SK-N-SH (cell line): ENCODE results near the gene FGGY. TPM values are rescaled to one million over a fixed set of nuclear protein-coding genes. Genes with fewer than 3 reads are reported as not detected.
A peak's percentile ranks its signal among the peaks of the same experiment; 100 is the strongest.
"Not testable (repeated sequence)": the region's sequence is repeated elsewhere in the genome, so short reads cannot be mapped to it uniquely, and the experiment has no call there.

Source experiments
- CTCF ChIA-PET: fragments of 300-600, 350-600 bp; formaldehyde crosslinking; extraction: SDS; loops from one replicate; lab custom pipeline; 2021; lab: Yijun Ruan, JAX
- POLR2A ChIA-PET: fragments of 350-600 bp; sonication (Branson Sonifier 250); formaldehyde crosslinking; extraction: SDS; loops from one replicate; lab custom pipeline; 2020; ENCODE audit warnings: antibody characterized with exemption, inconsistent platforms; lab: Yijun Ruan, JAX
- DNase-seq: peaks from one replicate; pipeline ENCODE4 v3.0.0; 2012
- H2AFZ ChIP-seq: fragments of 200-600 bp; sonication (generic); 2 replicates; pipeline ENCODE4 v1.8.1; 2016; ENCODE audit warnings: antibody characterized with exemption, mild to moderate bottlenecking, low read depth
- H3F3A ChIP-seq: fragments of 200-600 bp; sonication (generic); replicated peaks from 2 replicates; pipeline ENCODE3; 2016; ENCODE audit warnings: antibody characterized with exemption, mild to moderate bottlenecking; ENCODE audit not compliant: insufficient read depth
- H3K27ac ChIP-seq, 2 experiments: fragments of 200-500 bp in 1 of 2; fragments of 200-600 bp in 1 of 2; sonication (Bioruptor generic) in 1 of 2; sonication (generic), shearing (Covaris generic) in 1 of 2; 2 replicates each; pipeline versions ENCODE4 v1.5.1 to v1.6.1; 2014 to 2016; ENCODE audit warnings: low read depth in 2 of 2, inconsistent platforms in 1 of 2, low read length in 1 of 2, mild to moderate bottlenecking in 1 of 2, mixed read lengths in 1 of 2
- H3K27me3 ChIP-seq: fragments of 200-600 bp; sonication (generic), shearing (Covaris generic); 2 replicates; pipeline ENCODE4 v1.6.1; 2016; ENCODE audit warnings: mixed run types; ENCODE audit not compliant: insufficient read depth
- H3K36me3 ChIP-seq, 2 experiments: fragments of 200-500 bp in 1 of 2; fragments of 200-600 bp in 1 of 2; sonication (Bioruptor generic) in 1 of 2; sonication (generic) in 1 of 2; replicated peaks in 1 of 2; 2 replicates each; pipeline versions ENCODE3 to v1.5.1; 2014 to 2016; ENCODE audit warnings: low read length in 1 of 2, mild to moderate bottlenecking in 1 of 2; ENCODE audit not compliant: insufficient read depth in 2 of 2, control insufficient read depth in 1 of 2
- H3K4me1 ChIP-seq, 2 experiments: fragments of 200-500 bp in 1 of 2; fragments of 200-600 bp in 1 of 2; sonication (Bioruptor generic) in 1 of 2; sonication (generic), shearing (Covaris generic) in 1 of 2; 2 replicates each; pipeline versions ENCODE4 v1.5.1 to v1.6.1; 2014 to 2016; ENCODE audit warnings: low read depth in 1 of 2, low read length in 1 of 2, mixed run types in 1 of 2; ENCODE audit not compliant: insufficient read depth in 2 of 2, control insufficient read depth in 1 of 2
- H3K4me2 ChIP-seq: fragments of 200-600 bp; sonication (generic), shearing (Covaris generic); 2 replicates; pipeline ENCODE4 v1.6.1; 2017; ENCODE audit warnings: mixed run types
- H3K4me3 ChIP-seq, 2 experiments: fragments of 200-500 bp in 1 of 2; fragments of 200-600 bp in 1 of 2; sonication (Bioruptor generic) in 1 of 2; sonication (generic), shearing (Covaris generic) in 1 of 2; 2 replicates each; pipeline versions ENCODE4 v1.5.1 to v1.8.1; 2014 to 2016; ENCODE audit warnings: low read depth in 2 of 2, inconsistent platforms in 1 of 2, low read length in 1 of 2, mild to moderate bottlenecking in 1 of 2, mixed read lengths in 1 of 2, moderate library complexity in 1 of 2
- H3K79me2 ChIP-seq: fragments of 200-600 bp; sonication (generic); 2 replicates; pipeline ENCODE4 v1.8.1; 2017; ENCODE audit warnings: mild to moderate bottlenecking; ENCODE audit not compliant: insufficient read depth
- H3K9ac ChIP-seq: fragments of 200-600 bp; sonication (generic); 2 replicates; pipeline ENCODE4 v1.6.1; 2017; ENCODE audit warnings: mixed run types
- H3K9me2 ChIP-seq: fragments of 200-600 bp; sonication (generic); 2 replicates; pipeline ENCODE4 v1.6.1; 2017; ENCODE audit warnings: mixed run types
- H3K9me3 ChIP-seq: fragments of 200-600 bp; sonication (generic); 2 replicates; pipeline ENCODE4 v1.6.1; 2017; ENCODE audit warnings: mixed run types, mild to moderate bottlenecking, moderate library complexity
- H4K20me1 ChIP-seq: fragments of 200-600 bp; sonication (generic); 2 replicates; pipeline ENCODE4 v1.6.1; 2017; ENCODE audit warnings: mild to moderate bottlenecking, mixed run types; ENCODE audit not compliant: insufficient read depth
- EP300 ChIP-seq, 2 experiments: IDR thresholded peaks; 2 replicates each; pipeline versions ENCODE4 v1.4.0 to v1.6.1; 2012; ENCODE audit warnings: borderline replicate concordance in 1 of 2, low read depth in 1 of 2, low read length in 1 of 2
- RAD21 ChIP-seq: IDR thresholded peaks from 2 replicates; pipeline ENCODE4 v1.6.1; 2012; ENCODE audit warnings: mild to moderate bottlenecking, low read length
- RCOR1 ChIP-seq: fragments of 150-350 bp; IDR thresholded peaks from 2 replicates; pipeline ENCODE4 v1.6.1; 2017; ENCODE audit warnings: antibody characterized with exemption, low read length
- TCF12 ChIP-seq: IDR thresholded peaks from 2 replicates; pipeline ENCODE4 v1.4.0; 2012
- WGBS: methylation state at CpG from one replicate; pipeline ENCODE4 v1.1.6; 2017; ENCODE audit warnings: low lambda C conversion rate; 5-methylcytosine and 5-hydroxymethylcytosine counted together
- polyA plus RNA-seq, 3 experiments: library from polyadenylated mRNA; depleted of rRNA; stranded (reverse); fragments of >200 nt; gene quantifications; 2 replicates each; pipeline ENCODE4 v1.2.3, GENCODE V29; 2012
- TF ChIP-seq, protein P1 (sequence below): IDR thresholded peaks from 2 replicates; pipeline ENCODE4; 2012

Gene FGGY
- polyA plus RNA-seq, 1 of the 3 experiments (the other 2 are of a cell fraction): 10.3 TPM

DNA sequence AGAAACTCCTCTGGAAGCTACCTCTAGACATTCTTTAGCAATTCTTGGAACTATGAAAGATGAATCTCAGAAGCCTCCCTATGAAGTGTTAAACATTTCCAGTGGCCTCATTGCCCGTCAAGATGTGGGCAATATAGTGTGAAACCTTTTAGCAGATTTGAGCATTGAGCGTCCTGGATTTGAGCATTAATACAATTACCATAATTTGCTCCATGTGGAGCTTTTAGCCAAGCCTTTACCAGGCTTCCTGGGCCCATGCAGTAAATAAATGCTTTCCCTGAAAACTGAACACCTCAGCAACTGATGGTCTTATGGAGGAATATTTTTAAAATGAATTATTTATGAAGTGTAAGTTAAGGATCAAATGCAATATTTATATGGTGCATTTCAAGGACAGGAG, 162.0 kb downstream of the FGGY start:
- Histone ChIP-seq H3K79me2 (no peaks in the 10 kb centered on the region), H3K4me2 (no peak overlapping the region), H3F3A (peaks cover 12% of the 10 kb centered on the region), H3K27me3 (no peaks in the 10 kb centered on the region), H3K4me1 (peaks cover 3 to 6% of the 10 kb centered on the region in 2 experiments; a peak in 2 of 4 replicates), H3K9me2 (no peaks in the 10 kb centered on the region), H3K4me3 (no peak overlapping the region), H3K9ac (no peak overlapping the region), H3K9me3 (no peaks in the 10 kb centered on the region), H4K20me1 (no peaks in the 10 kb centered on the region), H3K36me3 (no peaks in the 10 kb centered on the region), H2AFZ (no peak overlapping the region), H3K27ac (peak overlapping the region in 1 of 2 experiments; percentile 82; a peak in 2 of 4 replicates)
- POLR2A ChIA-PET: interaction anchor here (2.0 kb wide), 1 partner anchor 12 kb away, joined by 8 read pairs; no protein-coding TSS in a partner anchor
- peak; percentile 8; the same call in 1 of the 2 replicates for TF ChIP-seq RAD21
- peak in 1 of 2 experiments; percentile 62; a peak in 2 of 4 replicates for TF ChIP-seq EP300 (IDR thresholded peaks at IDR 0.05; ENCODE audit: borderline replicate concordance in 1 of 2, low read depth in 1 of 2, low read length in 1 of 2)
- no peak for TF ChIP-seq TCF12
- peak; percentile 24; the same call in 1 of the 2 replicates for TF ChIP-seq RCOR1
- TF ChIP-seq, protein P1, sequence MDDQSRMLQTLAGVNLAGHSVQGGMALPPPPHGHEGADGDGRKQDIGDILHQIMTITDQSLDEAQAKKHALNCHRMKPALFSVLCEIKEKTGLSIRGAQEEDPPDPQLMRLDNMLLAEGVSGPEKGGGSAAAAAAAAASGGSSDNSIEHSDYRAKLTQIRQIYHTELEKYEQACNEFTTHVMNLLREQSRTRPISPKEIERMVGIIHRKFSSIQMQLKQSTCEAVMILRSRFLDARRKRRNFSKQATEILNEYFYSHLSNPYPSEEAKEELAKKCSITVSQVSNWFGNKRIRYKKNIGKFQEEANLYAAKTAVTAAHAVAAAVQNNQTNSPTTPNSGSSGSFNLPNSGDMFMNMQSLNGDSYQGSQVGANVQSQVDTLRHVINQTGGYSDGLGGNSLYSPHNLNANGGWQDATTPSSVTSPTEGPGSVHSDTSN: no peak
- DNase-seq: peak; percentile 54
- 46% methylated on average over 2 of the region's 2 CpGs for WGBS
- CTCF ChIA-PET: no interaction called here

DNA sequence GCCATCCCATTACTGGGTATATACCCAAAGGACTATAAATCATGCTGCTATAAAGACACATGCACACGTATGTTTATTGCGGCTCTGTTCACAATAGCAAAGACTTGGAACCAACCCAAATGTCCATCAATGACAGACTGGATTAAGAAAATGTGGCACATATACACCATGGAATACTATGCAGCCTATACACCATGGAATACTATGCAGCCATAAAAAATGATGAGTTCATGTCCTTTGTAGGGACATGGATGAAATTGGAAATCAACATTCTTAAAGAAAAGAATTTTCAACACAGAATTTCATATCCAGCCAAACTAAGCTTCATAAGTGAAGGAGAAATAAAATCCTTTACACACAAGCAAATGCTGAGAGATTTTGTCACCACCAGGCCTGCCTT, 166.0 kb downstream of the FGGY start:
- H2AFZ ChIP-seq, H3K9me2 ChIP-seq, POLR2A ChIA-PET, H3K27ac ChIP-seq, H3K9me3 ChIP-seq, H3K4me3 ChIP-seq, H3K4me2 ChIP-seq, H3K36me3 ChIP-seq, CTCF ChIA-PET, H3K9ac ChIP-seq, H4K20me1 ChIP-seq, H3K79me2 ChIP-seq, DNase-seq, H3K4me1 ChIP-seq, H3K27me3 ChIP-seq, H3F3A ChIP-seq: not testable (repeated sequence)
- no CpG with 5 or more reads among the region's 2 CpGs for WGBS

DNA sequence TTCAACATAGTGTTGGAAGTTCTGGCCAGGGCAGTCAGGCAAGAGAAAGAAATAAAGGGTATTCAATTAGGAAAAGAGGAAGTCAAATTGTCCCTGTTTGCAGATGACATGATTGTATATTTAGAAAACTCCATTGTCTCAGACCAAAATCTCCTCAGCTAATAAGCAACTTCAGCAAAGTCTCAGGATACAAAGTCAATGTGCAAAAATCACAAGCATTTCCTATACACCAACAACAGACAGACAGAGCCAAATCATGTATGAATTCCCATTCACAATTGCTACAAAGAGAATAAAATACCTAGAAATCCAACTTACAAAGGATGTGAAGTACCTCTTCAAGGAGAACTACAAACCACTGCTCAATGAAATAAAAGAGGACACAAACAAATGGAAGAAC, 168.6 kb downstream of the FGGY start:
- H3K27me3 ChIP-seq, H3K4me1 ChIP-seq, H3K9me2 ChIP-seq, H3K27ac ChIP-seq, H4K20me1 ChIP-seq, H2AFZ ChIP-seq, H3F3A ChIP-seq, CTCF ChIA-PET, H3K9ac ChIP-seq, H3K9me3 ChIP-seq, DNase-seq, H3K79me2 ChIP-seq, H3K4me2 ChIP-seq, POLR2A ChIA-PET, H3K36me3 ChIP-seq, H3K4me3 ChIP-seq: not testable (repeated sequence)
